IPS-20b (cell line): ENCODE data around the gene RBM27.

ENCODE experiments used
- H3K27ac ChIP-seq: one replicate; pipeline ENCODE4 v1.5.1; 2013; ENCODE audit warnings: low read length
- H3K27me3 ChIP-seq: 2 replicates; pipeline ENCODE4 v1.6.1; 2013; ENCODE audit warnings: mild to moderate bottlenecking, low read length, inconsistent platforms; ENCODE audit not compliant: insufficient read depth
- H3K36me3 ChIP-seq: 2 replicates; pipeline ENCODE4 v1.6.1; 2013; ENCODE audit warnings: low read depth, mild to moderate bottlenecking, inconsistent platforms, low read length, moderate library complexity; ENCODE audit not compliant: insufficient read depth
- H3K4me1 ChIP-seq: 2 replicates; pipeline ENCODE4 v1.6.1; 2013; ENCODE audit warnings: mild to moderate bottlenecking, control low read depth, inconsistent platforms, low read length, moderate library complexity; ENCODE audit not compliant: insufficient read depth
- H3K4me3 ChIP-seq: 2 replicates; pipeline ENCODE4 v1.5.1; 2013; ENCODE audit warnings: mild to moderate bottlenecking, low read length, inconsistent platforms
- H3K9ac ChIP-seq: 2 replicates; pipeline ENCODE4 v1.6.1; 2013; ENCODE audit warnings: low read depth, mild to moderate bottlenecking, inconsistent platforms, low read length, moderate library complexity
- H3K9me3 ChIP-seq: 2 replicates; pipeline ENCODE4 v1.6.1; 2013; ENCODE audit warnings: mild to moderate bottlenecking, low read depth, low read length, inconsistent platforms; ENCODE audit not compliant: insufficient read depth

The RBM27 gene

GRCh38 chr5:146233441-146233840, 30.0 kb downstream of the RBM27 start:
- Histone ChIP-seq H3K9me3 (no peaks in the 10 kb centered on the region), H3K36me3 (peaks cover 97% of the 10 kb centered on the region), H3K4me3 (no peak overlapping the region), H3K9ac (no peak overlapping the region), H3K27ac (no peak overlapping the region), H3K4me1 (no peaks in the 10 kb centered on the region), H3K27me3 (no peaks in the 10 kb centered on the region)

DNA sequence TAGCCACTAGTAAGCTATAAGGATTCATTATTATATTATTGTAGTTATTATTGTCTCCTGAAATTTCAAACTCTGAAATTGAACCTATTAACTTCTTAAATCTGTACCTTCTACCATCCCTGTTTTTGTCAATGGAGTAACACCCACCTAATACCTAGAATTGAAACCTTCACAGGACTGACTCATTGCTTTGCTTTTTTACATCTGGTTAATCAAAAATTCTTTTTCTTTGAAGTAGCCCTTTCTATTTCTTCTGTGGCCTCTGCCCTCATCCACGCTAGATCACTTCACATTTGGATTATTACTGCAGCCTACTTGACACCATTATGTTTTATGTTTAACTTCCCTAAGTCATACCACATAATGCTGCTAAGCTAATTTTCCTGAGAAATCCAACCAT, 35.6 kb downstream of the RBM27 start:
- Histone ChIP-seq H3K4me1 (no peaks in the 10 kb centered on the region), H3K36me3 (peaks cover 82% of the 10 kb centered on the region), H3K9ac (no peak overlapping the region), H3K27me3 (no peaks in the 10 kb centered on the region), H3K9me3 (no peaks in the 10 kb centered on the region), H3K4me3 (no peak overlapping the region), H3K27ac (no peak overlapping the region)

DNA sequence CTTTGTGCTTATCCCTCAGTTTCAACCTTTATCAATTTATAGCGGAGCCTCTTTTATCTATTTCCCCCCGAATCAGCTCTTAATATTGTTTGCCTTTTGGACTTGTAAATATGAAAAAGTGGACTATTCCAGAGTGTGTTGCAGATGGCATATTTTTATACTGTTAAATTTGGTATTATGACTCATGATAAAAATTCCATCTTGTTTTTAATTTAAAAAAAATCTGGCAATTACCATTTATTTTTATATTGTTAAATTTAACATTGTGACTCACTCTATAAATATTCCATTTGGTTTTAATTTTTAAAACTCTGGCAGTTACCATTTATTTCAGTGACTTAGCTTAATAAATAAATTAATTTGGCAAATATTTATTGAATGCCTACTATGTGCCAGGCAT, 37.5 kb downstream of the RBM27 start:
- Histone ChIP-seq H3K4me1 (no peaks in the 10 kb centered on the region), H3K36me3 (peaks cover 82% of the 10 kb centered on the region), H3K9ac (no peak overlapping the region), H3K27ac (no peak overlapping the region), H3K9me3 (no peaks in the 10 kb centered on the region), H3K27me3 (no peaks in the 10 kb centered on the region), H3K4me3 (no peak overlapping the region)

DNA sequence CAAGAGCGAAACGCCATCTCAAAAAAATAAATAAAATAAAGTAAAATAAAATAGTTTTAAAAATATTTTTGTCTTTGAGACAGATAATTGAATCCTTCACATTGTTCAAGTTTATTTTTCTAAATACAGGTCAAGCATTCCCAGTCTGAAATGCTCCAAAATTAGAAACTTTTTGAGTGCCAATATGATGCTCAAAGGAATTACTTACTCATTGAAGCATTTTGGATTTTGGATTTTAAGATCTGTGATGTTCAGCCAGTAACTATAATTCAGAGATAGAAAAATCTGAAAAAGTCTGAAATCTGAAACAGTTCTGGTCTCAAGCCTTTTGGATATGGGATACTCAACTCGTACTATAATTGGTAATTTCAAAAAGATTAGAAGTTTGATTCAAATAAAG, 39.8 kb downstream of the RBM27 start:
- Histone ChIP-seq H3K27ac (no peak overlapping the region), H3K4me1 (no peaks in the 10 kb centered on the region), H3K4me3 (no peak overlapping the region), H3K9me3 (no peaks in the 10 kb centered on the region), H3K9ac (no peak overlapping the region), H3K36me3 (peaks cover 69% of the 10 kb centered on the region), H3K27me3 (no peaks in the 10 kb centered on the region)

DNA sequence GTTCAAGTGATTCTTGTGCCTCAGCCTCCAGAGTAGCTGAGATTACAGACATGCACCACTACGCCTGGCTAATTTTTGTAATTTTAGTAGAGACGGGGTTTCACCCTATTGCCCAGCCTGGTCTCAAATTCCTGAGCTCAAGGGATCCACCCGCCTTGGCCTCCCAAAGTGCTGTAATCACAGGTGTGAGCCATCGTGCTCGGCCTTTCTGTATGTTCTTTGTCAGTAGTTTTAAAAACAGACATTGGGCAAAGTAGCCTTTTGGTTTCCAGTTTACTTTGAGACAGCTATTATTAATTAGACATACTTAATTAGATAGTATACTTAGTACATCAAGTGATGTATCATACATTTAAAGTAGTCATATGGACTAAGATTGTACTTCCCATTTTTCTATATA, 45.2 kb downstream of the RBM27 start:
- no peak overlapping the region for H3K27ac ChIP-seq
- peaks cover 64% of the 10 kb centered on the region for H3K36me3 ChIP-seq
- H3K9me3 ChIP-seq = no peaks in the 10 kb centered on the region
- H3K4me3 ChIP-seq = no peak overlapping the region
- H3K4me1 ChIP-seq = no peaks in the 10 kb centered on the region
- no peaks in the 10 kb centered on the region for H3K27me3 ChIP-seq
- H3K9ac ChIP-seq = no peak overlapping the region

GRCh38 chr5:146249801-146250200, 46.4 kb downstream of the RBM27 start:
- H3K4me3 ChIP-seq = no peak overlapping the region
- no peaks in the 10 kb centered on the region for H3K9me3 ChIP-seq
- no peak overlapping the region for H3K9ac ChIP-seq
- H3K27ac ChIP-seq = no peak overlapping the region
- H3K36me3 ChIP-seq = peaks cover 64% of the 10 kb centered on the region
- no peaks in the 10 kb centered on the region for H3K4me1 ChIP-seq
- no peaks in the 10 kb centered on the region for H3K27me3 ChIP-seq
